ENCODE results near the gene UBA1. TPM values are rescaled to one million over a fixed set of nuclear protein-coding genes. Genes with fewer than 3 reads are reported as not detected.

The UBA1 gene
- total and polyA plus RNA-seq, 10 of the 15 experiments (the other 5 are each of a cell fraction or from before 2014, with no cell fraction given), result 60.4 to 314 (median 216) TPM

GRCh38 chrX:47166126-47166525 lies 27.5 kb upstream of the UBA1 start:
- FAIRE-seq, result no peak
- ATAC-seq, result no peak
- in situ Hi-C loops (cut with MboI), result no loop called here
- BruUV-seq (replicated peaks), result no TSS peak
- DNase-seq (ENCODE audit: low read depth, low spot score), result no peak
- Histone ChIP-seq H3K4me2 (ENCODE audit: control insufficient read depth, insufficient read depth) (no peak overlapping the region), H3K79me2 (ENCODE audit: control insufficient read depth, insufficient read depth, low read length) (peaks cover 2% of the 10 kb centered on the region), H2AFZ (ENCODE audit: control insufficient read depth, low read depth, low read length) (no peak overlapping the region), H3K4me1 (ENCODE audit: control insufficient read depth, insufficient read depth, low read length) (no peaks in the 10 kb centered on the region), H3K4me3 (no peak overlapping the region), H3K27ac (ENCODE audit: control insufficient read depth, insufficient read depth) (no peak overlapping the region), H4K20me1 (ENCODE audit: control insufficient read depth, insufficient read depth) (no peaks in the 10 kb centered on the region), H3K36me3 (ENCODE audit: control insufficient read depth in 2 of 2, insufficient read depth in 2 of 2, low read length in 1 of 2) (peaks cover 0 to 8% of the 10 kb centered on the region in 2 experiments; a peak in 2 of 4 replicates), H3K27me3 (replicated peaks in 1 of 2; ENCODE audit: control insufficient read depth in 2 of 2, insufficient read depth in 2 of 2, low read length in 1 of 2) (no peaks in the 10 kb centered on the region), H3K9ac (ENCODE audit: control insufficient read depth, insufficient read depth, low read length) (no peak overlapping the region), H3K9me3 (replicated peaks; ENCODE audit: control insufficient read depth, insufficient read depth, low read length) (no peaks in the 10 kb centered on the region; the same call in 2 of the 3 replicates)
- ChIA-PET RAD21 (ENCODE audit: unreplicated experiment) (no interaction called here), POLR2A (no interaction called here), CTCF (no interaction called here), SMC1A (ENCODE audit: uncharacterized antibody, unreplicated experiment) (no interaction called here)
- 80% methylated on average over 5 of the region's 5 CpGs for WGBS (ENCODE audit: insufficient coverage, insufficient replicate concordance, low lambda C conversion rate, missing lambda C conversion rate)
- TF ChIP-seq ASH2L (IDR thresholded peaks at IDR 0.05; ENCODE audit: borderline replicate concordance, low read depth) (no peak), SKIL (IDR thresholded peaks at IDR 0.05; ENCODE audit: low read depth, poor library complexity, severe bottlenecking) (no peak), RAD51 (IDR thresholded peaks at IDR 0.05) (no peak)
- TF ChIP-seq, protein P1, sequence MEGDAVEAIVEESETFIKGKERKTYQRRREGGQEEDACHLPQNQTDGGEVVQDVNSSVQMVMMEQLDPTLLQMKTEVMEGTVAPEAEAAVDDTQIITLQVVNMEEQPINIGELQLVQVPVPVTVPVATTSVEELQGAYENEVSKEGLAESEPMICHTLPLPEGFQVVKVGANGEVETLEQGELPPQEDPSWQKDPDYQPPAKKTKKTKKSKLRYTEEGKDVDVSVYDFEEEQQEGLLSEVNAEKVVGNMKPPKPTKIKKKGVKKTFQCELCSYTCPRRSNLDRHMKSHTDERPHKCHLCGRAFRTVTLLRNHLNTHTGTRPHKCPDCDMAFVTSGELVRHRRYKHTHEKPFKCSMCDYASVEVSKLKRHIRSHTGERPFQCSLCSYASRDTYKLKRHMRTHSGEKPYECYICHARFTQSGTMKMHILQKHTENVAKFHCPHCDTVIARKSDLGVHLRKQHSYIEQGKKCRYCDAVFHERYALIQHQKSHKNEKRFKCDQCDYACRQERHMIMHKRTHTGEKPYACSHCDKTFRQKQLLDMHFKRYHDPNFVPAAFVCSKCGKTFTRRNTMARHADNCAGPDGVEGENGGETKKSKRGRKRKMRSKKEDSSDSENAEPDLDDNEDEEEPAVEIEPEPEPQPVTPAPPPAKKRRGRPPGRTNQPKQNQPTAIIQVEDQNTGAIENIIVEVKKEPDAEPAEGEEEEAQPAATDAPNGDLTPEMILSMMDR (IDR thresholded peaks at IDR 0.05 in 2 of 3, conservative IDR thresholded peaks at IDR 0.05 in 1 of 3; ENCODE audit: control insufficient read depth in 2 of 3, extremely low read depth in 1 of 3, insufficient read depth in 1 of 3, low read depth in 3 of 3, low read length in 3 of 3), result no peak
- TF ChIP-seq, protein P2, sequence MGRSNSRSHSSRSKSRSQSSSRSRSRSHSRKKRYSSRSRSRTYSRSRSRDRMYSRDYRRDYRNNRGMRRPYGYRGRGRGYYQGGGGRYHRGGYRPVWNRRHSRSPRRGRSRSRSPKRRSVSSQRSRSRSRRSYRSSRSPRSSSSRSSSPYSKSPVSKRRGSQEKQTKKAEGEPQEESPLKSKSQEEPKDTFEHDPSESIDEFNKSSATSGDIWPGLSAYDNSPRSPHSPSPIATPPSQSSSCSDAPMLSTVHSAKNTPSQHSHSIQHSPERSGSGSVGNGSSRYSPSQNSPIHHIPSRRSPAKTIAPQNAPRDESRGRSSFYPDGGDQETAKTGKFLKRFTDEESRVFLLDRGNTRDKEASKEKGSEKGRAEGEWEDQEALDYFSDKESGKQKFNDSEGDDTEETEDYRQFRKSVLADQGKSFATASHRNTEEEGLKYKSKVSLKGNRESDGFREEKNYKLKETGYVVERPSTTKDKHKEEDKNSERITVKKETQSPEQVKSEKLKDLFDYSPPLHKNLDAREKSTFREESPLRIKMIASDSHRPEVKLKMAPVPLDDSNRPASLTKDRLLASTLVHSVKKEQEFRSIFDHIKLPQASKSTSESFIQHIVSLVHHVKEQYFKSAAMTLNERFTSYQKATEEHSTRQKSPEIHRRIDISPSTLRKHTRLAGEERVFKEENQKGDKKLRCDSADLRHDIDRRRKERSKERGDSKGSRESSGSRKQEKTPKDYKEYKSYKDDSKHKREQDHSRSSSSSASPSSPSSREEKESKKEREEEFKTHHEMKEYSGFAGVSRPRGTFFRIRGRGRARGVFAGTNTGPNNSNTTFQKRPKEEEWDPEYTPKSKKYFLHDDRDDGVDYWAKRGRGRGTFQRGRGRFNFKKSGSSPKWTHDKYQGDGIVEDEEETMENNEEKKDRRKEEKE (IDR thresholded peaks at IDR 0.05), result no peak
- TF ChIP-seq, protein P3, sequence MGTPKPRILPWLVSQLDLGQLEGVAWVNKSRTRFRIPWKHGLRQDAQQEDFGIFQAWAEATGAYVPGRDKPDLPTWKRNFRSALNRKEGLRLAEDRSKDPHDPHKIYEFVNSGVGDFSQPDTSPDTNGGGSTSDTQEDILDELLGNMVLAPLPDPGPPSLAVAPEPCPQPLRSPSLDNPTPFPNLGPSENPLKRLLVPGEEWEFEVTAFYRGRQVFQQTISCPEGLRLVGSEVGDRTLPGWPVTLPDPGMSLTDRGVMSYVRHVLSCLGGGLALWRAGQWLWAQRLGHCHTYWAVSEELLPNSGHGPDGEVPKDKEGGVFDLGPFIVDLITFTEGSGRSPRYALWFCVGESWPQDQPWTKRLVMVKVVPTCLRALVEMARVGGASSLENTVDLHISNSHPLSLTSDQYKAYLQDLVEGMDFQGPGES (IDR thresholded peaks at IDR 0.05), result no peak
- intact Hi-C loops (cut with micrococcal nuclease; ENCODE audit: unreplicated experiment), result no loop called here

All from GM12878 (cell line).